IPS-11a (cell line): ENCODE measurements around the gene DNAH1.

Source experiments
- H3K4me3 ChIP-seq: one replicate; pipeline ENCODE4 v1.5.1; 2013; ENCODE audit warnings: low read depth, low read length, control low read depth

Gene DNAH1

DNA sequence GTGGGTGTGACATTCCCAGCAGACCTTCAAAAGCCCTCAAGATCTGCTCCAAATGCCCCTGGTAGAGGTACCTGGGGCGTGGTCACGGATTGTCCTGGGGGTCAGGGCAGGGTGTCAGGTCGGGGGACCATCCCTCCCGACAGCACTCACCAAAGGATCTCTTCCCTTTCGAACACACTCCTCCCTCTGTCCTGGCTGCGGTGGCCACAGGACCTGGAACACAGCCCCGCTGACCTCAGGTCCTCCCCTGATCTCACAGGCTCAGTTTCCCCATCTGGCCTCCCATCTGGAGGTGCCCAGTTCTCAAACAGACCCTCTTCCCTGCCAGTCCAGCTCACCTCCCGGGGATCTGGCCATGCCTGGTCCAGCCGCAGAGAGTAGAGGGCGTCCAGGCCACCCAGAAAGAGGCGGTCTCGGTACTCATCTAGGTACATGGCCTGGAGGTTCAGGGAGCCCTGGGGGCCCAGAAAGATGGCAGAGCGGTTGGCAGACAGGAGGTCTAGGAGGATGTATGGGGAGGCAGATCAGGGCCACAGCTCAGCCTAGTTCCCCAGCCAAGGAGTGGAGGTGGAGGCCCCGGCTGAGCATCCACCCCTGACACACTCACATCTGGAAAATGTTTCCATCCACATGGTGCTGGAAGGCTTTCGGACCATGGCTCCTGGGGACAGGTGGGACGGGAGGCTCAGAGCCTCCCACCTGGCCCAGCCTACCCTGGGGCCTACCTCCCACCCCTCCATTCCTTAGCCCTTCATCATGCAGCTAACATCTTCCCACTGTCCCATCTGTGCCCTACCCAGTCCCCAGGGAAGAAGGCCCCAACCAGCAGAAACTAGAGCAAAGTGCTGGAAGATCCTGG lies 126.5 kb downstream of the DNAH1 start:
- no peak overlapping the region for H3K4me3 ChIP-seq

DNA sequence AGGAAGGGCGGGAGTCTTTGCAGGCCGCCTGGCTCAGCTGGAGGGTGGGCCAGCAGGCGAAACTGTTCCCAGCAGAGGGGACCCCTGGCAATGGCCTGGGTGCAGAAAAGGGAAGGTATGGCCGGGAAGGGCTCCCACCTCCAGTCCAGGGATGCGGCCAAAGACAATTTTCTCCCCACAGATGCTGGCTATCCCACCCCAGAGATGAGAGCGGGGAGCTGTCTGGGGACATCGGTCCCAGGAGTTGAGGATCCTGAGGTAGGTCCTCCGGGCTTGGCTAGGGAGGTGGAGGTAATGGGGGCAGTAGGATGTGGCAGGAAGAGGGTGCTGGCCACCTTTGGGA lies 127.1 kb downstream of the DNAH1 start:
- no peak overlapping the region for H3K4me3 ChIP-seq

DNA sequence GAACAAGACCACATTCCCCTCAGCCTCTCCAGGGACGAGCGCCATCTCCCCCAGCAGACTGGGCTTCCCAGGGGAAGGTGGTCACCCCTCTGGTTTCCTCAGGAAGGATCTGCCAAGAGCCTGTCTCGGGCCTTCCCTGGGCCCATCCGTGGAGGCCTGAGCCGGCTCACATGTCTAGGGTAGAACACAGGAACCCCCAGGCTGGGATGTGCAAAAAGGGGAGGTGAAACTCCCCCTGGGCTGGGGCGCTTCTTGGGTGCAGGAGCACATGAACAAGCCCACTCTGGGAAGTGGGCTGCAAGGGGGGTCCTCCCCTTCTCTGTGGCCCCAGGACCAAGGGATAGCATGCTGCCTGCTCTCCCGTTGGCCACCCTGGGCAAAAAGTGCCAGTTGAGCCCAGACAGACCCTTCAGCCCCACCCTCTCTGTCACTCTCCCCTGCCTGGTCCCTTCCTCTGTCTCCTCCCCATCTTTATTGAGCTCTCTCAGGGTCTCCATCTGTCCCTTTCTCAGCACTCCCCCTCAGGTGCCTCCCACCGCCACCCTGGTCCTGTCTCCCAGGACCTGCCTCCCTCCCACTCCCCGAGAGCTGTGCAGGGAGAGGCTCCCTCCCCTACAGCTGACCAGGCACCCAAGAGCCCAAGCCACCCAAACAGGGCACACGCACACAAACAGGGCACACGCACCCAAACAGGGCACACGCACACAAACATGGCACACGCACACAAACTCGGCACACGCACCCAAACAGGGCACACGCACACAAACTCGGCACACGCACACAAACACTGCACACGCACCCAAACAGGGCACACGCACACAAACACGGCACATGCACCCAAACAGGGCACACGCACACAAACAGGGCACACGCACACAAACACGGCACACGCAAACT lies 127.9 kb downstream of the DNAH1 start:
- H3K4me3 ChIP-seq = no peak overlapping the region

DNA sequence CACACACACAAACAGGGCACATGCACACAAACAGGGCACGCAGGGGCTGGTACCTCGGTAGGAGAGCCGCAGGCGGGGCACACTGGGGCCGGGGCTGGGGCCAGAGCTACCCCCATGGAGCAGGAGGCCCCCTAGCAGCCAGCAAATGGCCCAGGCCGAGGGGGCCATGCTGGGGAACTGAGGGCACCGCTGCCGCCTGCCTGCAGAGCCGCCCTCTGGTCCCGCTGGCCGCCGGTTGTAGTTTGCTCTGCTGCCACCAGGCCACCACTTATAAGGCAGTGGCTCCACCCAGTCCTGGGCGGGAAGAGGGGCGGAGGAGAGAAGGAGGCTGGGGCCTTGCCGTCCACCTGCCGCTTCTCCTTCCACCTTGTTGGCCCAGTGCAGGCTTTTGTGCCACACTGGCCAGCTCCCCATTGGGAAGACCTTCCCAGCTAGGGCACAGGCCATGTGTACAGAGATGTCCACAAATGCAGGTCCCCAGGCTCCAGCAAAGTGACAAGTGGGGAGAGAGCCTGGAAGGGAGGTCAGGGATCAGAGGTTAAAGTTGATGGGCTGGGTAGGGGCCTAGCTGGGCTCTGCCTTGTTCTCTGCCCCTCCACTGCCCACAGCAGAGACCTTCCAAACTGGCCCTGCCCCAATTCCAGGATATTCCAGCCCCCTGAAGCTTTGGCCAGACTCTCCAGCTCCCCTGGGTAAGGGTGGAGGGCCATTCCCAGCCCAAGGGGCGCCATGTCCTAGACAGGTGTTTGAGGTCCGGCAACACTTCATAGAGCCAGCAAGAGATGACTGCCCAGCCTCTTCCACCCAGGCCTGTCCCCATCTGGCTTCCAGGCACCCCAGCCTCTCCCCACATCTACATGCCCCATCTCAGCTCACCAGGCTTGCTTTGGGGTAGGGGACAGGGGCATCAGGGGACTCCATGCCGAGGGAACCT lies 129.0 kb downstream of the DNAH1 start, which contains the start of gene SEMA3G:
SEMA3G (minus strand) TSS at position 244 of the 934 bp plus-strand sequence; CDS start at position 168, 76 bp downstream.
- H3K4me3 ChIP-seq = no peak within 1 kb of the TSS

DNA sequence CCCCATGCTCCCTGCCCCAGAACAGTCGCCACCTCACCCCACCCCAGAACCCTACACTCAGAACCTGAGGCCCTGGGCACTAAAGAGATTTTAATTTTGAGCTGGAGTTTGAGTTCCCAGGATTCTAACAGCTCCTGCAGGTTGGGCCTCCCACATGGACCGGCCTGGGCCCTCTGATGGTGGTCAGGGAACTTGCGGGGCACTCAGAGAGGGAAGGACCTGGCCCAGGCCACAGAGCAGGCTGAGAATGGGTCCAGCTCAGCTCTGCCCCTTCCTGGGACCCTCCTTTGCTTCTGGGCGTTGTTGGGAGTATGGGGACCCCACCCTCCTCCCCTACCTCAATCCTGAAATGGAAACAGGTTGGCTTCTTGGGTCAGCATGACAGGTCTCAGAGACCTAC lies 129.9 kb downstream of the DNAH1 start:
- H3K4me3 ChIP-seq = no peak overlapping the region

DNA sequence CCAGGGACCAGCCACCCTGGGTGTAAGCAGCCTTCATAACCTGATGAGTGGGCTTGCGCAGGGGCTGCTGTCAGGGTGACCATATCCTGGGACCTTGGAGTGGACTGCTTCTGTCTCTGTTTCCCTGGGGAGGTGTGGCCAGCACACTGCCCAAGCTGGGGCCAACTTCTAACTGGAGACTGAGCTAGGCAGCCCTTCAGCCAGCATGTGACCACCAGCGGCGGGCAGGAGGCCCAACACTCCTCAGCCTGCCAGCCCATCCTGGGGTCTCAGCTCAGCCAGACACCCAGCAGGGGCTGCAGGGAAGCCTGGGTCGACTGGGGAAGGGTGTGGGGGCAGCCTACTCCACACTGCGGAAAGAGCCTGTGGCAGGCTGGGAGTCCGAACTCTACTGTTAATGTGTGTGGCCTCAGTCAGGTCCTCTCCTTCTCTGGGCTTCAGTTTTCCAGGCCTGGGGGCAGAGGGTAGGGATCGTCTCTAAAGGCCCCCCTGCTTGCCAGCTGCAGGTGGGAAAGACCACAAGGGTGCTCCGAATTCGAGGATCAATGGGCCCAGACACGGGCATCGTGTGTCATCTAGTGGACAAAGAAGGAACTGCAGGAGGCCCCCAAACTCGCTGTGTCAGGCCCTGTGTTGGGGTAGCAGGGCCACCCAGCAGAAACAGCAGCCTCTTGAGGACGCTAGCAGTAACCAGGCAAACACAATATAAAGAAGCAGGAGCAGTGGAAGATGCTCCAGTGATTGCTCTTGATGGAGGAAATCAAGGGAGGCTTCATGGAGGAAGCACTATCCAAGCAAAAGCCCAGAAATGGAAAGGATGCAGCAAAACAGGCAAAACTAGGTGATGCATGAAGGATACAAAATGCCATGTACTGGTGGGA lies 130.8 kb downstream of the DNAH1 start:
- no peak overlapping the region for H3K4me3 ChIP-seq

DNA sequence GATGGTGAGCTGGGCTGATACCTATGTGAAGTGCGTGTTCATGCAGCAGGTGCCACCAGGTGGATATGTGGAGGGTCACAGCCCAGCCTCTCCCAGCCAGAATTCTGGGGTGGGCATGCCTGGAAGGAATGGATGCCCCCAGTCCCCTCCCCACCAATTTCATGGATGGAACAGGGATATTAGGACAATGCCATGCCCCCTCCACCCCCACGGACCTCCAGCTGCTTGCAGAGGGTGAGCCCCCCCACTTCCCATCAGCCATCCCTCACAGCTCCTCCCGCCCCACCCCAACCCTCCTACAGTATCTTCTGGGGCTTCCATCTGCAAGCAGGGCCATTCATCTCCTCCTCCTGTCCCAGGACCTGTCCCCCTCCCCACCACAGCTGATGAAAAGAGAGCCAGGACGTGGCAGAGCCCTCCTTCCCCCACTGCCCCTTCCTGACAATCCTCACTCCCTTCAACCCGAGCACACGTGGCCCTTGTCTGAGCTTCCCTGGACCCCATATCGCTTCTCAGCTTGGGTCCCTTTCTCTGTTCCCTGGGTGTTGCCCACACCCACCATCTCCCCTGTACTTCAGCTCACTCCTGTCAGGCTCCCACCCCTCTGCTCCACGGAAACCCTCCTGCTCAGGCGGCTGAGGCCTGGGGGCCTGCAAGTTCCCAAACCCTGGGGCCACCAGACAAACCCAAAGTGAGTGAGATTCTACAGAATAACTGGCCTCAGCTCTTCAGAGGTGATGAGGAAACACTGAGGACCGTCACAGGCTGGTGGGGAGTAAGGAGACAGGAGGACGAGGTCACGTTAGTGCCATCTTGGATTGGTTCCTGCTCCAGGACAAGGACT lies 131.6 kb downstream of the DNAH1 start:
- no peak overlapping the region for H3K4me3 ChIP-seq
